GM19328 (cell line): ENCODE data around the gene KCNJ15.
"Not testable (repeated sequence)": the region's sequence is repeated elsewhere in the genome, so short reads cannot be mapped to it uniquely, and the experiment has no call there.

Experiments
- ATAC-seq: cut with Tn5 transposase; IDR thresholded peaks from one replicate; pipeline ENCODE4 v1.9.1; 2021; ENCODE audit warnings: mild to moderate bottlenecking, moderate library complexity; ENCODE audit not compliant: unreplicated experiment

The KCNJ15 gene

GRCh38 chr21:38256599-38257302 lies at the start of gene KCNJ15:
TSS of gene KCNJ15 (plus strand) at chr21:38256991. CDS start at chr21:38299262, 42,271 bp downstream.
- no peak for ATAC-seq

GRCh38 chr21:38208118-38208517 lies 48.7 kb upstream of the KCNJ15 start:
- no peak for ATAC-seq

GRCh38 chr21:38211321-38211720 lies 45.5 kb upstream of the KCNJ15 start:
- no peak for ATAC-seq

GRCh38 chr21:38212706-38213105 lies 44.1 kb upstream of the KCNJ15 start:
- ATAC-seq: no peak

GRCh38 chr21:38219049-38219628 lies 37.7 kb upstream of the KCNJ15 start:
- ATAC-seq: no peak

GRCh38 chr21:38220270-38220737 lies 36.5 kb upstream of the KCNJ15 start:
- ATAC-seq: no peak

GRCh38 chr21:38221594-38221993 lies 35.2 kb upstream of the KCNJ15 start:
- ATAC-seq: no peak

GRCh38 chr21:38223893-38224540 lies 32.8 kb upstream of the KCNJ15 start:
- ATAC-seq: no peak

GRCh38 chr21:38227401-38227800 lies 29.4 kb upstream of the KCNJ15 start:
- ATAC-seq: no peak

GRCh38 chr21:38228115-38228514 lies 28.7 kb upstream of the KCNJ15 start:
- ATAC-seq: no peak

GRCh38 chr21:38228537-38228936 lies 28.3 kb upstream of the KCNJ15 start:
- ATAC-seq: no peak

GRCh38 chr21:38229260-38229877 lies 27.4 kb upstream of the KCNJ15 start:
- ATAC-seq: no peak

GRCh38 chr21:38234395-38235142 lies 22.2 kb upstream of the KCNJ15 start:
- ATAC-seq: no peak

GRCh38 chr21:38235251-38235650 lies 21.5 kb upstream of the KCNJ15 start:
- not testable (repeated sequence) for ATAC-seq

GRCh38 chr21:38236232-38236631 lies 20.6 kb upstream of the KCNJ15 start:
- no peak for ATAC-seq

GRCh38 chr21:38239672-38240071 lies 17.1 kb upstream of the KCNJ15 start:
- ATAC-seq: no peak

- no peak for ATAC-seq
Observed at GRCh38 chr21:38240129-38240528, 16.7 kb upstream of the KCNJ15 start.

GRCh38 chr21:38241029-38241740 lies 15.6 kb upstream of the KCNJ15 start:
- no peak for ATAC-seq

GRCh38 chr21:38242061-38242460 lies 14.7 kb upstream of the KCNJ15 start:
- no peak for ATAC-seq

- no peak for ATAC-seq
Observed at GRCh38 chr21:38243732-38244406, 12.9 kb upstream of the KCNJ15 start.
